GM12874 (cell line): ENCODE results near the gene DGKG.

ENCODE experiments used
- CTCF ChIP-seq: IDR thresholded peaks from 2 replicates; pipeline ENCODE4 v1.5.1; 2011; ENCODE audit warnings: low read depth, mild to moderate bottlenecking, control low read depth, low read length, moderate library complexity; ENCODE audit not compliant: insufficient read depth

DGKG gene

DNA sequence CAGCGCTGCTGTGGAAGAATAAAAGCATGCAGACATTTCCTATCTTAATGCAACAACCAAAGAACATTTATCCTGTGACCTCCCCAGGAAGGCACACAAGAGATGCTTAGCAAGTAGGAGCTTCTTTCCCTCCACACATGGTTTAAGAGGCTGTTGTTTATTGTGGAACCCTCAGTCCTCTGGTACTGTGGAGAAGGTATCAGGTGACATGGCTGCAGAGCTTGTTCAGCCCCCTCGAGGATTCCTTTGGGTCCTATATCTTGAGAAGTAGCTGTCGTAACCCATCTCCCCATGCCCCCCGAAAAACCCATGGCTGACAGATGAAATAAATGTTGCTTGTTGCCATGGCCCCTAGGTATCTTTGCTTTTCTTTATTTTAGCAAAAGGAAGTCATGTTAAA is 232.8 kb downstream of the DGKG start:
- TF ChIP-seq CTCF: no peak

- TF ChIP-seq CTCF: no peak
Observed at GRCh38 chr3:186128158-186128557, 233.9 kb downstream of the DGKG start.

DNA sequence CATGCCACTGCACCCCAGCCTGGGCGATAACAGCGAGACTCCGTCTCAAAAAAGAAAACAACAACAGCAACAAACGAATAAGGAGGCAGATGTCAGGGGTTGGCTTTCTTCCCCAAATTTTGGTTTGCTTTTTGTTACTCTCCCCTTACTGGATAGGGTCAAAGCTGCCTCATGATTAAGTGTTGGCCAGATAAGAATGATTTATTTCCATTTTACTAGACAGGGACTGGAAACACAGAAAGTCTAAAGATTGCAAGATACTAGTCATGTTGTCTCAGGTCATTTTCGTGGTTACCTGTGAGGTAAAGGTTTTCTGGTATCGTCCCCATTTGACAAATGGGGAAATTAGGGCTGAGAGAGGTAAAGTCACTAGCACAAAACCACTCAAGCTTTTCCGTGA is 234.6 kb downstream of the DGKG start:
- no peak for TF ChIP-seq CTCF

DNA sequence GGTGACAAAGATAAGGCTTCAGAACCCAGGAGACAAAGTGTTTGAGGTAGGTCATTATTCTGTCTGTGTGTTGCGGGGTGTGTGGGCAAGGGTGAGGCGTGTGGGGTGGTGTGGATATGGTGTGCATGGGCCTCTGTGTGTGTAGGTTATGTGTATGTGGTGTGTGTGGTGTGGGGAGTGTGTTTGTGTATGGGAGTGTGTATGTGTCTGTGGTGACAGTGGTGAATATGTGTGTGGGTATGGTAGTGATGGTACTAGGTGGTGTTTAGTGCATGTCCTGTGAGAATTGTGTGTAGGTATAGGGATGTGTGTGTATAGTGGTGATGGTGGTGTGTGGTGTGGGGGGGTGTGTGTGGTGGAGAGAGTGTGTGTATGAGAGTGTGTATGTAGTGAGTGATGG is 236.9 kb downstream of the DGKG start:
- TF ChIP-seq CTCF: no peak

- TF ChIP-seq CTCF: no peak
Observed at GRCh38 chr3:186124592-186124991, 237.4 kb downstream of the DGKG start.

DNA sequence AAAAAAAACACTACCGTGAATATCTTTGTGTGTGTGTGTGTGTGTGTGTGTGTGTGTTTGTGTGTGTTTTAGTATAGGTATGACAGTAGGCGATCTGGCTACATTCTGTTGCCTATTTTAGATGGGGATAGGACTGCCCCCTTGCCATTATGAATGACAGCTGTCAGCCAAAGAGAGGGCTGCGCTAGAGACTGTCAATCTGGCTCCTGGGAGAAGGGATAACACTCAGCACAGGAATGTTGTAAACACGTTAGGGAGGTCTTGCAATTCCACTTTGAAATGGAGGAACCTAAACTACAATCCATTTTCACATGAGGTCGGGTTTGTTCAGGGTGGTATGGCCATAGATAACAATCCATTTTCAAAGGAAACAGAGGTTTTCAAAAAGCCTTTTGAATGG is 239.0 kb downstream of the DGKG start:
- TF ChIP-seq CTCF: no peak

GRCh38 chr3:186121968-186122367 is 240.1 kb downstream of the DGKG start:
- TF ChIP-seq CTCF: no peak

- TF ChIP-seq CTCF: no peak
Observed at GRCh38 chr3:186121278-186121677, 240.8 kb downstream of the DGKG start.
